Bone marrow (tissue), 2 donors: ENCODE results near the gene PTPRN2.
"Not testable (repeated sequence)": the region's sequence is repeated elsewhere in the genome, so short reads cannot be mapped to it uniquely, and the experiment has no call there.

Experiments used
- DNase-seq, 2 donors: peaks; one replicate each; lab custom pipeline; 2025; lab: John Stamatoyannopoulos, UW

PTPRN2 gene

GRCh38 chr7:158321056-158321700 is 266.4 kb downstream of the PTPRN2 start:
- DNase-seq, result no peak

- DNase-seq, result no peak
These were observed 267.3 kb downstream of the PTPRN2 start for GRCh38 chr7:158320328-158320727.

- DNase-seq, result no peak
These were observed 269.1 kb downstream of the PTPRN2 start for GRCh38 chr7:158318511-158318913.

- no peak for DNase-seq
These were observed 270.1 kb downstream of the PTPRN2 start for GRCh38 chr7:158317238-158318205.

GRCh38 chr7:158316466-158317031 is 271.1 kb downstream of the PTPRN2 start:
- no peak for DNase-seq

GRCh38 chr7:158315881-158316280 is 271.7 kb downstream of the PTPRN2 start:
- no peak for DNase-seq

- no peak for DNase-seq
These were observed 272.3 kb downstream of the PTPRN2 start for GRCh38 chr7:158315326-158315725.

GRCh38 chr7:158314394-158314793 is 273.2 kb downstream of the PTPRN2 start:
- no peak for DNase-seq

- DNase-seq, result no peak
These were observed 273.7 kb downstream of the PTPRN2 start for GRCh38 chr7:158313931-158314330.

- no peak for DNase-seq
These were observed 274.8 kb downstream of the PTPRN2 start for GRCh38 chr7:158312789-158313188.

GRCh38 chr7:158311791-158312190 is 275.8 kb downstream of the PTPRN2 start:
- DNase-seq, result no peak

- no peak for DNase-seq
These were observed 276.5 kb downstream of the PTPRN2 start for GRCh38 chr7:158310924-158311666.

- DNase-seq, result no peak
These were observed 277.5 kb downstream of the PTPRN2 start for GRCh38 chr7:158309868-158310763.

GRCh38 chr7:158308001-158308400 is 279.6 kb downstream of the PTPRN2 start:
- DNase-seq, result no peak

- DNase-seq, result not testable (repeated sequence)
These were observed 283.6 kb downstream of the PTPRN2 start for GRCh38 chr7:158304072-158304471.

- no peak for DNase-seq
These were observed 284.5 kb downstream of the PTPRN2 start for GRCh38 chr7:158303121-158303520.

- DNase-seq, result no peak
These were observed 285.2 kb downstream of the PTPRN2 start for GRCh38 chr7:158302274-158303070.

- no peak for DNase-seq
These were observed 286.4 kb downstream of the PTPRN2 start for GRCh38 chr7:158301207-158301606.

GRCh38 chr7:158300427-158300826 is 287.2 kb downstream of the PTPRN2 start:
- no peak for DNase-seq

- no peak for DNase-seq
These were observed 288.0 kb downstream of the PTPRN2 start for GRCh38 chr7:158299607-158300006.
